NCI-H146 treated with DMSO at 0.1 percent for 48 hours (cell line): ENCODE measurements around the gene SPEN.
"Not testable (repeated sequence)": the region's sequence is repeated elsewhere in the genome, so short reads cannot be mapped to it uniquely, and the experiment has no call there.

Experiments used
- DNase-seq: peaks from one replicate; lab custom pipeline; 2025; ENCODE audit not compliant: unreplicated experiment; lab: John Stamatoyannopoulos, UW

Gene SPEN

DNA sequence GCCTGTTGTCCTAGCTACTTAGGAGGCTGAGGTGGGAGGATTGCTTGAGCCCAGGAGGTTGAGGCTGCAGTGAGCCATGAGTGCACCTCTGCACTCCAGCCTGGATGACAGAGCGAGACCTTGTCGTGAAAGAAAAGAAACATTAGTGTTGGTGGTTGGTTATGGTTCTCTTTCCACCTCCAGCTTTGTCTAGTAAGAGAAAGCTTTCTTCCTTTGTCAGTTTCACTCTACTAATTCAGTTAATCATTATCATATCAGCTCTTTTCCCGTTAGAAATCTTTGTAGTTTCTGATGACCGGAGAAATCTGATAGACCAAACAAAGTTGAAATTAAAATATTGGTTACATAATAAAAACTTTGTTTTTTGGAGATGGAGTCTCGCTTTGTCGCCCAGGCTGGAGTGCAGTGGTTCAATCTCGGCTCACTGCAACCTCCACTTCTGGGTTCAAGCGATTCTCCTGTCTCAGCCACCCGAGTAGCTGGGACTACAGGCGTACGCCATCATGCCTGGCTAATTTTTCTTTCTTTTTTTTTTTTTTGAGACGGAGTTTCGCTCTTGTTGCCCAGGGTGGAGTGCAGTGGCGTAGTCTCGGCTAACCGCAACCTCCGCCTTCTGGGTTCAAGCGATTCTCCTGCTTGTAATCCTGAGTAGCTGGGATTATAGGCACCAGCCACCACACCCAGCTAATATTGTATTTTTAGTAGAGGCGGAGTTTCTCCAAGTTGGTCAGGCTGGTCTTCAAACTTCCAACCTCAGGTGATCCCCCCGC lies 49.5 kb downstream of the SPEN start:
- not testable (repeated sequence) for DNase-seq

DNA sequence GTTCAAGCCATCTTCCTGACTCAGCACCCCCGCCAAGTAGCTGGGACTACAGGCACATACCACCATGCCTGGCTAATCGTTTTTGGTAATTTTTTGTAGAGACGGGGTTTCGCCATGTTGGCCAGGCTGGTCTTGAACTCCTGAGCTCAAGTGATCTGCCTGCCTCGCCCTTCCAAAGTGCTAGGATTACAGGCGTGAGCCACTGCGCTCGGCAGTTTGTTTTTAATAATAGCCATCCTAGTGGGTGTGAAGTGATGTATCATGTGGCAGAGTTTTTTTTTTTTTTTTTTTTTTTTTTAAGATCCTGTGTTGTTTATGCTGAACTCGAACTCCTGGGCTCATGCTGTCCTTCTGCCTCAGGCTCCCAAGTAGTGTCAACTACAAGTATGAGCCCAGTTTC lies 51.8 kb downstream of the SPEN start:
- DNase-seq = no peak

DNA sequence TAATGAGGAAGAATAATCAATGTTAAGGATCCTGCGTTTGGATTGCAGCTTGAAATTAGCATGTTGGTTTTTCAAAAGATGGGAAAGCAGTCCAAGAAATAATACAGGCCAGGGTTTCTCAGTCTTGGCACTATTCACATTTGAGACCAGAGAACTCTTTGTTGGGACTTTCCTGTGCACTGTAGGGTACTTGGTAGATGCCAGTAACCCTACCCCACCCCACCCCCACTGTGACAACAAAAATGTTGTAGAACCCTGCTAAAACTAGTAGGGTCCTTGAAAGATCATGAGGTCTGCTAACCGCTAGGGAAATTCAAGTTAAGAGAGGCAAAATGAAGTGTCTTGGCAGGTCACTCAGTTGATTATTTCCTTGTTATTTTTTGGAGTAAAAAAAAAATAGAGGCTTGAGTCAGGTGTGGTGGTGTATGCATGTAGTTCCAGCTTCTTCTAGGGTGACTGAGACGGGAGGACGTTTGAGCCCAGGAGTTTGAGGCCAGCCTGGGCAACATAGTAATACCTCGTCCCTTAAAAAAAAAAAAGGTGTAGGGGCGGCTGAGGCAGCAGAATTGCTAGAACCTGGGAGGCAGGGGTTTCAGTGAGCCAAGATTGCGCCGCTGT lies 53.3 kb downstream of the SPEN start:
- DNase-seq = no peak

DNA sequence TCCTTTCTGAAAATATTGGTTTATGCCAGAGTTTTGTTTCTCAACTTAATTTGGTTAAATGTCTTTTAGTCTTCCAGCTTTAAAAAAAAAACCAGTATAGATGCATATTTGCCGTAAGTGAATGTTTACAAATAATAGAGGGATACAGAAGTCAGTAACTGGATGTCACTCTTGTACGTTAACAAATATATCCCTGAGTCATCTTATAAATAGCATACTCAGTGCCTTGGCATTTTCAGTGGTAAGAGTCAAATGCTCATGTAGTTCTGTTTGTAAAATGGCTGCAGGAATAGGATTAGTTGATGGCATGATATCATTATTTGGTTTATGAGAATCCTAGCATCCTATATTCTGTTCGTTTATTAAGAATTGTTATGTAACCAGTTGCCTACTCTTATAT lies 55.4 kb downstream of the SPEN start:
- no peak for DNase-seq

DNA sequence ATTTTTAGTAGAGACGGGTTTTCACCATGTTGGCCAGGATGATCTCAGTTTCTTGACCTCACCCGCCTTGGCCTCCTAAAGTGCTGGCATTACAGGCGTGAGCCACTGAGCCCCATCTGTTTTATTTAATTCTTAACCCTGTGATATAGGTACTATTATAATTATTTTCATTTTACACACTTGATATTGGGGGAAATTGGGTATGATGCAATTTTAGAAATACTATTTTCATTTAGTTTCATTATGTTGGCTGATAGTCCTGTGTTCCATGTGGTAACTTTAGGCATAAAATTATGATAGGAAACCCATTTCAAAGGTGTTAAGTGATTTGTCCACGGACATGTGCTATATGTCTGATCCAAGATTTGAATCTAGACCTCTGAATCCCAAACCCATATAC lies 61.1 kb downstream of the SPEN start:
- DNase-seq = no peak

DNA sequence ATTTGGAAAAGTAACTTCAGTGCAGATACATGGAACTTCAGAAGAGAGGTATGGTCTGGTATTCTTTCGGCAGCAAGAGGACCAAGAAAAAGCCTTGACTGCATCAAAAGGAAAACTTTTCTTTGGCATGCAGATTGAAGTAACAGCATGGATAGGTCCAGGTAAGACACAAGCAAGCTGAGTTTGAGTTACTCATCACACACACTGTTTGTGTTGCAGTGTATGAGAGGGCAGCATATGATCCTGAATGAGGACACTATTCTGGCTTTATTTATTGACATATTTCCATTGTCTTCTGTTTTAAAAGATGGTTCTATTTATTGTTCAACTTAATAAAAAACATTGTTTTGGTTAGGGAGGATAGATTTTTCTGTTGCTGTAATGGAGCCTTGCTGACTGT lies 63.6 kb downstream of the SPEN start:
- no peak for DNase-seq

DNA sequence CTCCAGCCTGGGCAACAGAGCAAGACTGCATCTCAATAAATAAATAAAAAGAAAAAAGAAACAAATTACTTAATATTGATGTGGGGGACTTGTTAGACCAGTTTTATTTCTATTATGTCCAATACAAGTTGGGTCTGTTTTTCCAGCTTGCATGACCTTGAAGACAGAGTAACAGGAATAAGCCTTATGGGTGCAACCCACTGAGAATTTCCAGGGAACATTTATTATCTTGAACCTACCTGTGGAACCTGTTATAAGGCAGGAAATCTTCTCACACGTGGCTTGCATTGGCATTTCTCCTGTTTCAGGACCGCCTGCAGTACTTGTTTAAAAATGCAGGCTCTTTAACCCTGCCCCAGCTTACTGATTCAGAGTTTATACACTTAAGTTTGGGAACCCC lies 64.4 kb downstream of the SPEN start:
- no peak for DNase-seq

DNA sequence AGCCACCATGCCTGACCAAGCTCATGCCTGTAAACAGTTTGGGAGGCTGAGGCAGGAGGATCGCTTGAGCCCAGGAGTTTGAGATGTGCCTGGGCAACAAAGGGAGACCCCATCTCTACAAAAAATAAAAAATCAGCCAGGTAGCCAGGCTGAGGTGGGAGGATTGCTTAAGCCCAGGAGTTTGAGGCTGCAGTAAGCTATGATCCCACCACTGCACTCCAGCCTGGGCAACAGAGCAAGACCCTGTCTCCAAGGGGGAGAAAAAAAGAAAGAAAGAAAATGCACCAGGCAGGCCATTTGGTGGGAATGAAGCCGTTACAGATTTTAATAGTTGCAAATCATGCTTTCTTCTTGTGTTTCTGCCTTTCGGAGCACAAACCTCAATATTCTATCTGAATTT lies 66.1 kb downstream of the SPEN start:
- DNase-seq = not testable (repeated sequence)

DNA sequence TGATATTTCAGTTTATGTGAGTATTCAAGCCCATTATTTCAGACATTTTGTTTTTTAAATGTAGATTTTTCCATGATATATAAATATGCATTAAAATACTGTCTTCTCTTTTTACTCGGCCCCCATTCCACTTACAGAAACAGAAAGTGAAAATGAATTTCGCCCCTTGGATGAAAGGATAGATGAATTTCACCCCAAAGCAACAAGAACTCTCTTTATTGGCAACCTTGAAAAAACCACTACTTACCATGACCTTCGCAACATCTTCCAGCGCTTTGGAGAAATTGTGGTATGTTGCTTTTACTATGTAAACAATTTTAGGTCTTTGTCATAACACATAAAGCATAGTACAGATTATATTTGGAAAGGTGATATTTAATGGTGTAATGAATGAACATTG lies 68.5 kb downstream of the SPEN start:
- no peak for DNase-seq

DNA sequence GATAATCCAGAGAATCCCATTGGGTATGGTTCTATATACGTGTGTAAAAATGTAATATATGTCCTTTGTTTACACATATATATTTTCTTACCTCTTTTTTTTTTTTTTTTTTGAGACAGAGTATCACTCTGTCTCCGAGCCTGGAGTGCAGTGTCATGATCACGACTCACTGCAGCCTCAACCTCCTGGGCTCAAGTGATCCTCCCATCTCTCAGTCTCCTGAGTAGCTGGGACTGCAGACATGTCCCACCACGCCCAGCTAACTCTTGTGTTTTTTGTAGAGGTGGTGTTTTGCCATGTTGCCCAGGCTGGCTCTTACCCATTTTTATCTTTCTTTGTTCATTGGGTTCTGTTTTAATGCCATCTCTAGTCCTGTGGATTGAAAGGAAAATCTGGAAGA lies 68.9 kb downstream of the SPEN start:
- DNase-seq = no peak

DNA sequence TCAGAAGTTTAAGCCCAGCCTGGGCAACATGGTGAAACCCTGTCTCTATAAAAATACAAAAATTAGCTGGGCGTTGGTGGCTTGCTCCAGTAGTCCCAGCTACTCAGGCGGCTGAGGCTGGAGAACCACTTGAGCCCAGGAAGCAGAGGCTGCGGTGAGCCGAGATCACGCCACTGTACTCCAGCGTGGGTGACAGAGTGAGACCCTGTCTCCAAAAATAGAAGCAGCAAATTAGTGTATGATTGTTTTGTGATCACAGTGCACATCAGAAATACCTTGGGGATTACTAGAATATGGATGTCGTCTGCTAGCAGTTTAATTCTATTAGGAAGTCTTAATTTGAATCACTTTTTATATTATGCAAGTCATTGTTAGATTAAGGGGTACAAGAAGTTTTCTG lies 69.4 kb downstream of the SPEN start:
- DNase-seq = no peak

DNA sequence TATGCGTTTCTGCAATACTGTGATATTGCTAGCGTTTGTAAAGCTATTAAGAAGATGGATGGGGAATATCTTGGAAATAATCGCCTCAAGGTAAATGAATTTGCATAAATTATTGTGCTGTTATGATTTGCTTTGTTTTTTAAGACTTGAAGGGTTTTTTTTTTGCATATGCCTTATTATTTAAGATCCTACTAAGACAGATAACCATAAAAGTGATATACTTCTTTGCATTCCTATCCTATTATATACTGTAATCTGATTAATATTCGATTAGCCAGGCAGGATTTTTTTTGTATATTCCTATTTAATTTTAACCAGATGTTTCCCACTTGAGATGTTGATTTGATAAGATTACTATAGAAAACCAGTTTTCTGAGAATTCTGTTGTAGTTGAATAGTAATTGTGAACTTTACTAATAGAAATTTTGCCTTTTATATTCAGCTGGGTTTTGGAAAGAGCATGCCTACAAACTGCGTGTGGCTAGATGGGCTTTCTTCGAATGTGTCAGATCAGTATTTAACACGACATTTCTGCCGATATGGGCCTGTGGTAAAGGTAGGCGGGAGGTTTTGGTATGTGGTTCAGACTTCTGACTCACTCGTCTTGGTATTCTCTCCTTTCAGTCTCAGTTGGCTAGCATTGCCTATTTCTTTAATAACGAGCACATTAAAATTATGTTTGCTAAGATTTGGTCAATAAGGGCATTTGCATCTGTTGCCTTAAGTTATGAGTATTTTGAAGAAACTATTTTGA lies 71.6 kb downstream of the SPEN start:
- no peak for DNase-seq

DNA sequence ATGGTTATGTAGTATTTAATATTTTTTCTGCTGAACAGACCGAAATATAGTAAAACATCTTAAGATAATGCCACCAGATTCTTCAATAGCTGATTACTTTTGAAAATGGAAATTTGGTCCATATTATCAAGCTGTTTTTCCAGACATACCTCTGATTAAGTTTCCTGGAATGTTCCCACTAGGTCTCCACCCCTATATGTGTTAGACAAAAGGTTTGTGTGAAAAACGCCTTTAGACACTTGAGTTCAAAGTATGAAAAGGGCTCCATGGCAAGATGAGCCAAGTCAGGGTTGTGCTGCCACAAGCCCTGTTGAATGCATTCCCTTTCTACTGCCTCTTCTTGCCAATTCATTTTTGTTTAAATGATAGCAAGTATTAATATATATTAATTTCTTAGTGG lies 75.7 kb downstream of the SPEN start:
- DNase-seq = no peak

DNA sequence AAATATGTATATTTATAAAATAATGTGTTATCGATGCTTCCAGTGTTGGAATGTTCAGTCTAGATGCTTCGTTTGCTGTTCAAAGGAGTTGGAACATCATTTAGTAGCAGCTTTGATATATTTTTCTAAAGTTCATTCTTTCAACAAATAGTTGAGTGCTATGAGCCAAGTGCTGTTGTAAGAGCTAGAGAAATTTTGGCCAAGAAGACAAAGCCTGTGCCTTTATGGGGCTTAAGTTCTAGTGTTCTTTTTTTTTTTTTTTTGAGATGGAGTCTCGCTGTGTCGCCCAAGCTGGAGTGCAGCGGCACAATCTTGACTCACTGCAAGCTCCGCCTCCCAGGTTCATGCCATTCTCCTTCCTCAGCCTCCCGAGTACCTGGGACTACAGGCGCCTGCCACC lies 78.9 kb downstream of the SPEN start:
- DNase-seq = not testable (repeated sequence)

DNA sequence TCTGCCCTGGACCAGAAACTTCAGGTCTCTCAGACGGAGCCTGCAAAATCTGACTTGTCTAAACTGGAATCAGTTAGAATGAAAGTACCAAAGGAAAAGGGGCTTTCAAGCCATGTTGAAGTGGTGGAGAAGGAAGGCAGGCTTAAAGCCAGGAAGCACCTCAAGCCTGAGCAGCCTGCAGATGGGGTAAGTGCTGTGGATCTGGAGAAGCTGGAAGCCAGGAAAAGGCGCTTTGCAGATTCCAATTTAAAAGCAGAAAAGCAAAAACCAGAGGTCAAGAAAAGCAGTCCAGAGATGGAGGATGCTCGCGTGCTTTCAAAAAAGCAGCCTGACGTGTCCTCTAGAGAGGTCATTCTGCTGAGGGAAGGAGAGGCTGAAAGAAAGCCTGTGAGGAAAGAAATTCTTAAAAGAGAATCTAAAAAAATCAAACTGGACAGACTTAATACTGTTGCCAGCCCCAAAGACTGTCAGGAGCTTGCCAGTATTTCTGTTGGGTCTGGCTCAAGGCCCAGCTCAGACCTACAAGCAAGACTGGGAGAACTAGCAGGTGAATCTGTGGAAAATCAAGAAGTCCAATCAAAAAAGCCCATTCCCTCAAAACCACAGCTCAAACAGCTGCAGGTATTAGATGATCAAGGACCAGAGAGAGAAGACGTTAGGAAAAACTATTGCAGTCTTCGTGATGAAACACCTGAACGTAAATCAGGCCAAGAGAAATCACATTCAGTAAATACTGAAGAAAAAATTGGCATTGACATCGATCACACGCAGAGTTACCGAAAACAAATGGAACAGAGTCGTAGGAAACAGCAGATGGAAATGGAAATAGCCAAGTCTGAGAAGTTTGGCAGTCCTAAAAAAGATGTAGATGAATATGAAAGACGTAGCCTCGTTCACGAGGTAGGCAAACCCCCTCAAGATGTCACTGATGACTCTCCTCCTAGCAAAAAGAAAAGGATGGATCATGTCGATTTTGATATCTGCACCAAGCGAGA lies 81.8 kb downstream of the SPEN start:
- no peak for DNase-seq

DNA sequence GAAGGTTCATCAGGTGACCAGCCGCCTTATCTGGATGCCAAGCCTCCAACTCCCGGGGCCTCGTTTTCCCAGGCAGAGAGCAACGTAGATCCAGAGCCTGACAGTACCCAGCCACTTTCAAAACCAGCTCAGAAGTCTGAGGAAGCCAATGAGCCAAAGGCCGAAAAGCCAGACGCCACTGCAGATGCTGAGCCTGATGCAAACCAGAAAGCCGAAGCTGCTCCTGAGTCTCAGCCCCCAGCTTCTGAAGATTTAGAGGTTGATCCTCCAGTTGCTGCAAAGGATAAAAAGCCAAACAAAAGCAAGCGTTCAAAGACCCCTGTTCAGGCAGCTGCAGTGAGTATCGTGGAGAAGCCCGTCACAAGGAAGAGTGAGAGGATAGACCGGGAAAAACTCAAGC lies 83.9 kb downstream of the SPEN start:
- DNase-seq = no peak

DNA sequence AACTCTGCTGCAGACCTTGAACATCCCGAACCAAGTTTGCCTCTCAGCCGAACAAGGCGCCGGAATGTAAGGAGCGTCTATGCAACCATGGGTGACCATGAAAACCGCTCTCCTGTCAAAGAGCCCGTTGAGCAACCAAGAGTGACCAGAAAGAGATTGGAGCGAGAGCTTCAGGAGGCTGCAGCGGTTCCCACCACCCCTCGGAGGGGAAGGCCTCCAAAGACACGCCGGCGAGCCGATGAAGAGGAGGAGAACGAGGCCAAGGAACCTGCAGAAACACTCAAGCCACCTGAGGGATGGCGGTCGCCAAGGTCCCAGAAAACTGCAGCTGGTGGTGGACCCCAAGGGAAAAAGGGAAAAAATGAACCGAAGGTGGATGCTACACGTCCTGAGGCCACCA lies 84.4 kb downstream of the SPEN start:
- no peak for DNase-seq

DNA sequence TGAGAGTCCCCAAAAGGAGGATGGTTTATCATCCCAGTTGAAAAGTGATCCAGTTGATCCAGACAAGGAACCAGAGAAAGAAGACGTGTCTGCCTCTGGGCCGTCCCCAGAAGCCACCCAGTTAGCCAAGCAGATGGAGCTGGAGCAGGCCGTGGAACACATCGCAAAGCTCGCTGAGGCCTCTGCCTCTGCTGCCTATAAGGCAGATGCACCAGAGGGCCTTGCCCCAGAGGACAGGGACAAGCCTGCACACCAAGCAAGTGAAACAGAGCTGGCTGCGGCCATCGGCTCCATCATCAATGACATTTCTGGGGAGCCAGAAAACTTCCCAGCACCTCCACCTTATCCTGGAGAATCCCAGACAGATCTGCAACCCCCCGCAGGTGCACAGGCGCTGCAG lies 85.1 kb downstream of the SPEN start:
- DNase-seq = no peak

DNA sequence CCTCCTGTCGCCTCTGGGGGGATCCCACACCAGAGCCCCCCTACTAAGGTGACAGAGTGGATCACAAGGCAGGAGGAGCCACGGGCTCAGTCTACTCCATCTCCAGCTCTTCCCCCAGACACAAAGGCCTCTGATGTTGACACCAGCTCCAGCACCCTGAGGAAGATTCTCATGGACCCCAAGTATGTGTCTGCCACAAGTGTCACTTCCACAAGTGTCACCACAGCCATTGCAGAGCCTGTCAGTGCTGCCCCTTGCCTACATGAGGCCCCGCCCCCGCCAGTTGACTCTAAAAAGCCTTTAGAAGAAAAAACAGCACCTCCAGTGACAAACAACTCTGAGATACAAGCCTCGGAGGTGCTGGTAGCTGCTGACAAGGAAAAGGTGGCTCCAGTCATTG lies 86.2 kb downstream of the SPEN start:
- DNase-seq = no peak

DNA sequence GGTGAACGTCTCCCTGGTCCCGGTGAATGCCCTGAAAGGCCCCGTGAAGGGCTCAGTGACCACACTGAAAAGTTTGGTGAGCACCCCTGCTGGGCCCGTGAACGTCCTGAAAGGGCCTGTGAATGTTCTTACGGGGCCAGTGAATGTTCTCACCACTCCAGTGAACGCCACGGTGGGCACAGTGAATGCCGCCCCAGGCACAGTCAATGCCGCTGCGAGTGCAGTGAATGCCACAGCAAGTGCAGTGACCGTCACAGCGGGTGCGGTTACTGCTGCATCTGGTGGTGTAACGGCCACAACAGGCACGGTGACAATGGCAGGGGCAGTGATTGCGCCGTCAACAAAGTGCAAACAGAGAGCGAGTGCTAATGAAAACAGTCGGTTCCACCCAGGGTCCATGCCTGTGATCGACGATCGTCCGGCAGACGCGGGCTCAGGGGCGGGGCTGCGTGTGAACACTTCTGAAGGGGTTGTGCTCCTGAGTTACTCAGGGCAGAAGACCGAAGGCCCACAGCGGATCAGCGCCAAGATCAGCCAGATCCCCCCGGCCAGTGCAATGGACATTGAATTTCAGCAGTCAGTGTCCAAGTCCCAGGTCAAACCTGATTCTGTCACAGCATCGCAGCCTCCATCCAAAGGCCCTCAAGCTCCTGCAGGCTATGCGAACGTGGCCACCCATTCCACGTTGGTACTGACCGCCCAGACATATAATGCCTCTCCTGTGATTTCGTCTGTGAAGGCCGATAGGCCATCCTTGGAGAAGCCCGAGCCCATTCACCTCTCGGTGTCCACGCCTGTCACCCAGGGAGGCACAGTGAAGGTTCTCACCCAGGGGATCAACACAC lies 86.9 kb downstream of the SPEN start:
- DNase-seq = no peak
